Measurements from ENCODE around the gene UTF1.

UTF1 gene

GRCh38 chr10:133280391-133281059, 50.5 kb downstream of the UTF1 start:
- no peak for TF ChIP-seq GATA3 (IDR thresholded peaks at IDR 0.05; ENCODE audit: low read depth, low read length)
- TF ChIP-seq GATA2 (IDR thresholded peaks at IDR 0.05; ENCODE audit: low read depth, low read length), result no peak

GRCh38 chr10:133281084-133281483, 51.1 kb downstream of the UTF1 start:
- TF ChIP-seq GATA2 (IDR thresholded peaks at IDR 0.05; ENCODE audit: low read depth, low read length) (no peak), GATA3 (IDR thresholded peaks at IDR 0.05; ENCODE audit: low read depth, low read length) (no peak)

All from SH-SY5Y (cell line).